ENCODE results near the gene KMT5B.

Gene KMT5B

DNA sequence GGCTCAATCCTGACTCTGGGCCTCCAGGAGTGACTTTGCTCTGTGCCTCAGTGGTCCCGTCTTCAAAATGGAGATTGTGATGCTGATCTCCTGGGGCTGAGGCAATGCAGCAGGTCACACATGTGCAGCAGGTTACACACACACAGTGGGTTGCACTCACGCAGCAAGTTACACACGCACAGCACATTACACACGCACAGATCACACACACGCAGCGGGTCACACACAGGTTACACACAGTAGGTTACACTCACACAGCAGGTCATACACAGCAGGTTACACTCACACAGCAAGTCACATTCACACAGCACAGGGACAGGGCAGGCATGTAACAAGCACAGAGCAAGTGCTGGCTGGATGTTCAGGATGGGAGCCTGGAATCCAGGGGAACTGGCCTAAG lies 47.4 kb upstream of the KMT5B start:
- Histone ChIP-seq H2AFZ (ENCODE audit: low read length) (no peak overlapping the region), H3K9ac (ENCODE audit: low read length) (no peak overlapping the region), H3K27ac (ENCODE audit: low read length) (no peak overlapping the region), H3K36me3 (replicated peaks; ENCODE audit: insufficient read depth, low read length) (no peaks in the 10 kb centered on the region; the same call in 1 of the 2 replicates), H3K4me2 (ENCODE audit: low read depth, low read length) (no peak overlapping the region), H3F3A (ENCODE audit: insufficient read depth, low read length) (peaks cover 2% of the 10 kb centered on the region), H3K4me1 (ENCODE audit: low read length) (peaks cover 9% of the 10 kb centered on the region), H3K9me2 (replicated peaks; ENCODE audit: insufficient read depth, low read length) (no peaks in the 10 kb centered on the region), H3K4me3 (ENCODE audit: low read length) (no peak overlapping the region), H3K79me2 (ENCODE audit: low read length) (peaks cover 10% of the 10 kb centered on the region), H3K27me3 (replicated peaks; ENCODE audit: insufficient read depth, low read length) (no peaks in the 10 kb centered on the region), H4K20me1 (ENCODE audit: insufficient read depth, low read length) (no peaks in the 10 kb centered on the region), H3K9me3 (replicated peaks; ENCODE audit: insufficient read depth, low read length) (no peaks in the 10 kb centered on the region)
- DNase-seq, result no peak
- TF ChIP-seq EZH2 (optimal IDR thresholded peaks at IDR 0.05; ENCODE audit: low read depth, low read length), result no peak
- TF ChIP-seq, protein P1, sequence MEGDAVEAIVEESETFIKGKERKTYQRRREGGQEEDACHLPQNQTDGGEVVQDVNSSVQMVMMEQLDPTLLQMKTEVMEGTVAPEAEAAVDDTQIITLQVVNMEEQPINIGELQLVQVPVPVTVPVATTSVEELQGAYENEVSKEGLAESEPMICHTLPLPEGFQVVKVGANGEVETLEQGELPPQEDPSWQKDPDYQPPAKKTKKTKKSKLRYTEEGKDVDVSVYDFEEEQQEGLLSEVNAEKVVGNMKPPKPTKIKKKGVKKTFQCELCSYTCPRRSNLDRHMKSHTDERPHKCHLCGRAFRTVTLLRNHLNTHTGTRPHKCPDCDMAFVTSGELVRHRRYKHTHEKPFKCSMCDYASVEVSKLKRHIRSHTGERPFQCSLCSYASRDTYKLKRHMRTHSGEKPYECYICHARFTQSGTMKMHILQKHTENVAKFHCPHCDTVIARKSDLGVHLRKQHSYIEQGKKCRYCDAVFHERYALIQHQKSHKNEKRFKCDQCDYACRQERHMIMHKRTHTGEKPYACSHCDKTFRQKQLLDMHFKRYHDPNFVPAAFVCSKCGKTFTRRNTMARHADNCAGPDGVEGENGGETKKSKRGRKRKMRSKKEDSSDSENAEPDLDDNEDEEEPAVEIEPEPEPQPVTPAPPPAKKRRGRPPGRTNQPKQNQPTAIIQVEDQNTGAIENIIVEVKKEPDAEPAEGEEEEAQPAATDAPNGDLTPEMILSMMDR (IDR thresholded peaks at IDR 0.05; ENCODE audit: low read length), result no peak
- TF ChIP-seq EZH2phosphoT487 (IDR thresholded peaks at IDR 0.05; ENCODE audit: low read length), result no peak

DNA sequence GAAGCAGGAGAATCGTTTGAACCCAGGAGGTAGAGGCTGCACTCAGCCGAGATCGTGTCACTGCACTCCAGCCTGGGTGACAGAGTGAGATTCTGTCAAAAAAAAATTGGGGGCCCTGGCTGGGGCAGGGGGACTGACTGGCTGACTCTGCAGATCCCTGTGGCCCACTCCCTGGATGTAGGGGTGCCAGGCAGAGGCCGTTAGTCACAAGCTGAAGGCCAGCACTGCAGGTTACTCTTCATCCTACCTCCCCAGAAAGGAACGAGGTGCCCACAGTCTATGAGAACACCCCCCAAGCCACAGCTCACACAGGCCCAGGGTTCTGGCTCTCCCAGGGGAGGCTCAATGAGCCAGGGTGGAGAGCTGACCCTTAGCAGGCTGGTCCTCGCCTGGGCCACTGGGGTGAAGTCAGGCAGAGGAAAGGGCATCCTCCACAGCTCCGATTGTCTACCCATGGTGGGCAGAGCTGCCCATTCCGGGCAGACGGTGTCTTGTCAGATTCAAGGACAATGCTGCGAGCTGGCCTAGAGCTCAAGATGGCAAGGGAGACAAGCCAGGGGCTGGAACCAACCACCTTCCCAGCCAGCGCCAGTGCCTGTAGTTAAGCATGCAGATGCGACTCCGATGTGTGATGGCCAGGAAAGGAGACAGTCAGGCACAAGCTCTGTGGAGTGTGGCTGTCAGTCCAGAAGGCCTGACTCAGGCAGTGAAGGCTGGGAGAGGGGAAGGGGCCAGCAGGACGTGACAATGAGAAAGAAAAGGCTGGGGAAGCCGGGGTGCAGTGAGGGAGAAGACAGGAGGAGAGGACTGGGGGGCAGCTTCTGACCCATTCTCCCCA lies 46.2 kb upstream of the KMT5B start:
- DNase-seq, result no peak
- Histone ChIP-seq H3F3A (ENCODE audit: insufficient read depth, low read length) (no peaks in the 10 kb centered on the region), H3K9me3 (replicated peaks; ENCODE audit: insufficient read depth, low read length) (no peaks in the 10 kb centered on the region), H3K4me1 (ENCODE audit: low read length) (peaks cover 5% of the 10 kb centered on the region), H4K20me1 (ENCODE audit: insufficient read depth, low read length) (no peaks in the 10 kb centered on the region), H3K4me2 (ENCODE audit: low read depth, low read length) (no peak overlapping the region), H3K9ac (ENCODE audit: low read length) (no peak overlapping the region), H3K27ac (ENCODE audit: low read length) (no peak overlapping the region), H3K27me3 (replicated peaks; ENCODE audit: insufficient read depth, low read length) (no peaks in the 10 kb centered on the region), H2AFZ (ENCODE audit: low read length) (no peak overlapping the region), H3K4me3 (ENCODE audit: low read length) (no peak overlapping the region), H3K79me2 (ENCODE audit: low read length) (no peaks in the 10 kb centered on the region), H3K36me3 (replicated peaks; ENCODE audit: insufficient read depth, low read length) (no peaks in the 10 kb centered on the region; the same call in 1 of the 2 replicates), H3K9me2 (replicated peaks; ENCODE audit: insufficient read depth, low read length) (no peaks in the 10 kb centered on the region)
- TF ChIP-seq EZH2 (optimal IDR thresholded peaks at IDR 0.05; ENCODE audit: low read depth, low read length) (no peak), EZH2phosphoT487 (IDR thresholded peaks at IDR 0.05; ENCODE audit: low read length) (no peak)
- TF ChIP-seq, protein P1 (IDR thresholded peaks at IDR 0.05; ENCODE audit: low read length), result no peak

DNA sequence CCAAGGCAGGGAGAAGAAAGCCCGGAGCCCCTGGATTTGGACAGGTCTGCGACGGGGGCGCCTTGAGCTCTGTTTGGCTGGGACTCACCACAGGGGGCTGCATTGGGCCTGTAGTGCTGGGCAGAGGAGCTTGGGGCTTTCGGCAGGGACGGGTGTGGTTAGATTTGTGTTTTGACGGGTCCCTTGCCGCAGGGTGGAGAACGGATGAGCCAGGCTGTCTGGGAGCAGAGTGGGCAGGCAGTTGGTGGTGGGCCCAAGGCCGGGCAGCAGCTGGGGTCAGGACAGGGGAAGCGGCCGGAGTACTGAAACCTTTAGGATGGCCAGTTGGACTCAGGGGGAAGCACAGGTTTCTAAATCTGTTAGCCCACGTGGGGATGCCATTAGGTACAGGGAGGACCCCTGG lies 45.3 kb upstream of the KMT5B start:
- no peaks in the 10 kb centered on the region; the same call in 1 of the 2 replicates for H3K36me3 ChIP-seq (replicated peaks; ENCODE audit: insufficient read depth, low read length)
- H3K4me1 ChIP-seq (ENCODE audit: low read length), result peaks cover 5% of the 10 kb centered on the region
- no peaks in the 10 kb centered on the region for H4K20me1 ChIP-seq (ENCODE audit: insufficient read depth, low read length)
- TF ChIP-seq EZH2 (optimal IDR thresholded peaks at IDR 0.05; ENCODE audit: low read depth, low read length) (no peak), EZH2phosphoT487 (IDR thresholded peaks at IDR 0.05; ENCODE audit: low read length) (no peak)
- TF ChIP-seq, protein P1 (IDR thresholded peaks at IDR 0.05; ENCODE audit: low read length), result no peak
- no peak overlapping the region for H3K27ac ChIP-seq (ENCODE audit: low read length)
- H3K79me2 ChIP-seq (ENCODE audit: low read length), result no peaks in the 10 kb centered on the region
- no peak for DNase-seq
- H2AFZ ChIP-seq (ENCODE audit: low read length), result no peak overlapping the region
- H3K27me3 ChIP-seq (replicated peaks; ENCODE audit: insufficient read depth, low read length), result no peaks in the 10 kb centered on the region
- H3F3A ChIP-seq (ENCODE audit: insufficient read depth, low read length), result no peaks in the 10 kb centered on the region
- no peak overlapping the region for H3K4me3 ChIP-seq (ENCODE audit: low read length)
- no peaks in the 10 kb centered on the region for H3K9me3 ChIP-seq (replicated peaks; ENCODE audit: insufficient read depth, low read length)
- no peak overlapping the region for H3K4me2 ChIP-seq (ENCODE audit: low read depth, low read length)
- H3K9ac ChIP-seq (ENCODE audit: low read length), result no peak overlapping the region
- H3K9me2 ChIP-seq (replicated peaks; ENCODE audit: insufficient read depth, low read length), result no peaks in the 10 kb centered on the region

Measured in MM.1S (cell line).